ENCODE data around the gene IL22RA1.

GRCh38 chr1:24093732-24094131, 49.2 kb downstream of the IL22RA1 start:
- no peak for TF ChIP-seq CTCF (IDR thresholded peaks at IDR 0.05; ENCODE audit: poor library complexity, severe bottlenecking)
- TF ChIP-seq POLR2AphosphoS5 (IDR thresholded peaks at IDR 0.05): no peak
- no peak for TF ChIP-seq REST (IDR thresholded peaks at IDR 0.05; ENCODE audit: borderline replicate concordance)
- TF ChIP-seq EZH2 (IDR thresholded peaks at IDR 0.05; ENCODE audit: borderline replicate concordance, insufficient read depth, low read length, poor library complexity, severe bottlenecking): no peak
- TF ChIP-seq EP300 (conservative IDR thresholded peaks at IDR 0.05; ENCODE audit: poor library complexity, severe bottlenecking): no peak
- TF ChIP-seq RAD21 (conservative IDR thresholded peaks at IDR 0.05): no peak
- TF ChIP-seq SMC3 (conservative IDR thresholded peaks at IDR 0.05; ENCODE audit: poor library complexity): no peak
- TF ChIP-seq TAF1 (IDR thresholded peaks at IDR 0.05; ENCODE audit: low read depth): no peak
- TF ChIP-seq MXI1 (conservative IDR thresholded peaks at IDR 0.05; ENCODE audit: poor library complexity, severe bottlenecking): no peak
